ENCODE data around the gene FBXO24.

FBXO24 gene

DNA sequence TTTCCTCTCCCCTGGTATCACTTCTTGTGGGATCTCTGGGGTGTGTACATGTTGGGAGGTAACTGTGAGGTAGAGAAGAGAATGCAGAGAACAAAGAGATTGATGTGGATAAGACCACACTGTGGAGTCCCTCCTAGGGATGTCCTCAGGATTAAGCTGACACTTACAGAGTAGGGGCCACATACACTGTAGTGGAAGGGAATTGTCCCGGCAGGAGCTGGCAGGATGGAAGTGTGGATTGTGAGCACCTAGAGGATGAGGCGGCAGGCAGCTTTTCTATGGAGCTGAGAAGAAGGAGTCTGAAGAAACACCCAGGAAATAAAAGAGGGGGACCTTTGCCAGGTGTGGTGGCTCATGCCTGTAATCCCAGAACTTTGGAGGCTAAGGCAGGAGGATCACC is 33.6 kb upstream of the FBXO24 start:
- no peak overlapping the region for H3K27ac ChIP-seq (ENCODE audit: poor library complexity, severe bottlenecking)
- H3K9me3 ChIP-seq (ENCODE audit: severe bottlenecking): no peaks in the 10 kb centered on the region
- DNase-seq (ENCODE audit: low spot score): no peak
- TF ChIP-seq, protein P1, sequence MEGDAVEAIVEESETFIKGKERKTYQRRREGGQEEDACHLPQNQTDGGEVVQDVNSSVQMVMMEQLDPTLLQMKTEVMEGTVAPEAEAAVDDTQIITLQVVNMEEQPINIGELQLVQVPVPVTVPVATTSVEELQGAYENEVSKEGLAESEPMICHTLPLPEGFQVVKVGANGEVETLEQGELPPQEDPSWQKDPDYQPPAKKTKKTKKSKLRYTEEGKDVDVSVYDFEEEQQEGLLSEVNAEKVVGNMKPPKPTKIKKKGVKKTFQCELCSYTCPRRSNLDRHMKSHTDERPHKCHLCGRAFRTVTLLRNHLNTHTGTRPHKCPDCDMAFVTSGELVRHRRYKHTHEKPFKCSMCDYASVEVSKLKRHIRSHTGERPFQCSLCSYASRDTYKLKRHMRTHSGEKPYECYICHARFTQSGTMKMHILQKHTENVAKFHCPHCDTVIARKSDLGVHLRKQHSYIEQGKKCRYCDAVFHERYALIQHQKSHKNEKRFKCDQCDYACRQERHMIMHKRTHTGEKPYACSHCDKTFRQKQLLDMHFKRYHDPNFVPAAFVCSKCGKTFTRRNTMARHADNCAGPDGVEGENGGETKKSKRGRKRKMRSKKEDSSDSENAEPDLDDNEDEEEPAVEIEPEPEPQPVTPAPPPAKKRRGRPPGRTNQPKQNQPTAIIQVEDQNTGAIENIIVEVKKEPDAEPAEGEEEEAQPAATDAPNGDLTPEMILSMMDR (IDR thresholded peaks at IDR 0.05; ENCODE audit: poor library complexity, severe bottlenecking): no peak
- peaks cover 57% of the 10 kb centered on the region for H3K36me3 ChIP-seq (ENCODE audit: low read depth)
- H3K27me3 ChIP-seq (ENCODE audit: insufficient read depth, poor library complexity, severe bottlenecking): no peaks in the 10 kb centered on the region
- H3K4me1 ChIP-seq (ENCODE audit: insufficient read depth, poor library complexity, severe bottlenecking): peaks cover 10% of the 10 kb centered on the region
- no peak for ATAC-seq (ENCODE audit: low read depth)
- no peak overlapping the region for H3K4me3 ChIP-seq (ENCODE audit: severe bottlenecking)

DNA sequence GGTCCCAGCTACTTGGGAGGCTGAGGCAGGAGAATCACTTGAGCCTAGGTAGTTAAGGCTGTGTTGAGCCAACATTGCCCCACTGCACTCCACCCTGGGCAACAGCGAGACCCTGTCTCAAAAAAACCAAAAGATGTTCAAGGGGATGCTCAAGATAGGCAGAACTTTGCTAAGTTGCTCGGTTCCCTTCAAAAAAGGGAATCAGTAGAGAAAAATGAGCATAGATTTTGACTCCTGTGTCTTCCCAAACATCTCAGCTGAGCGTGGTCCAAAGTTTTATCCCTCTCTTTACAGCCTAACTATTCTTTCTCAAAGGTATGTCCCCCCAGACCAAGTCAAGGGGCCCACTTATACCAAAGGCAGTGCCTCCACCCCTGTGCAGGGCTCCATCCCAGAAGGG is 33.1 kb upstream of the FBXO24 start:
- DNase-seq (ENCODE audit: low spot score) (no peak), ATAC-seq (ENCODE audit: low read depth) (no peak)
- Histone ChIP-seq H3K4me3 (ENCODE audit: severe bottlenecking) (no peak overlapping the region), H3K27me3 (ENCODE audit: insufficient read depth, poor library complexity, severe bottlenecking) (no peaks in the 10 kb centered on the region), H3K27ac (ENCODE audit: poor library complexity, severe bottlenecking) (no peak overlapping the region), H3K4me1 (ENCODE audit: insufficient read depth, poor library complexity, severe bottlenecking) (peaks cover 5% of the 10 kb centered on the region), H3K9me3 (ENCODE audit: severe bottlenecking) (no peaks in the 10 kb centered on the region), H3K36me3 (ENCODE audit: low read depth) (peaks cover 57% of the 10 kb centered on the region)
- TF ChIP-seq, protein P1 (IDR thresholded peaks at IDR 0.05; ENCODE audit: poor library complexity, severe bottlenecking): no peak

DNA sequence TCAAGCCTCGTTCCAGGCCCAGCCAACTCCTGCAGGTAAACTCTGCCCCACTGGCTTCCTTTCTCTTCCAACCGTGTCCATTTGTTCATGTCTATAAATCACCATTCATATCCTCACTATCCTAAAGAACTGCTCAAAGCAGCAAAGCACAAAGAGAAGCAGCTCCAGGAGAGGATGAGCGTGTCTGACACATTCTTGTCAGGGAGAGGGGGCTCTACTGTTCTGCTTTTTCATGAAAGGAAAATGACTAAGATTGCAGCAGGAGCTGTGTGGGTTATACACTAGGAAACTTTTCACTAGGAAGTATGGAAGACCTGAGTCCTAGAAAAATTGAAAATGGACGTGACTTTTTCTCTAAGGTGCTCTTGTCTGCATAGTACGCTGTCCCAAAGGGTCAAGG is 30.4 kb upstream of the FBXO24 start:
- peaks cover 40% of the 10 kb centered on the region for H3K36me3 ChIP-seq (ENCODE audit: low read depth)
- H3K4me1 ChIP-seq (ENCODE audit: insufficient read depth, poor library complexity, severe bottlenecking): peaks cover 3% of the 10 kb centered on the region
- H3K4me3 ChIP-seq (ENCODE audit: severe bottlenecking): no peak overlapping the region
- no peak for ATAC-seq (ENCODE audit: low read depth)
- DNase-seq (ENCODE audit: low spot score): no peak
- peak overlapping the region; percentile 25 for H3K27ac ChIP-seq (ENCODE audit: poor library complexity, severe bottlenecking)
- TF ChIP-seq, protein P1 (IDR thresholded peaks at IDR 0.05; ENCODE audit: poor library complexity, severe bottlenecking): no peak
- no peaks in the 10 kb centered on the region for H3K9me3 ChIP-seq (ENCODE audit: severe bottlenecking)
- H3K27me3 ChIP-seq (ENCODE audit: insufficient read depth, poor library complexity, severe bottlenecking): no peaks in the 10 kb centered on the region

DNA sequence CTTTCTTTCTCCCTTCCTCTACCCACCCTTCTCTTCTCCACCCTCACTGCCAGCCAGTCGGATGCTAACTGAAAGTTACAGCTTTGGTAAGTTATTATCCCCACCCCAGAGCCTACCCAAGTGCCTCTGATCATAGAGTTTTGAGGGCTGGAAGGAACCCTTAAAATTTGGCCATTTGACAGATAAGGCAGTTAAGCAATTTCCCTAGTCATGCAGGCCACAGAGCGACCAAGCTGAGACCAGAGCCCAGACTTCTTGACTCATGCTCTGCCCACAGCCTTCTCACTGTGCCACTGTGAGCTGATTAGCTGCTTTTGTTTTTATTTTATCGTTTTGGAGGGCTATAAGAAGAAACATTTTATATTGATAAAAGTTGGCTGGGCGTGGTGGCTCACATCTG is 29.6 kb upstream of the FBXO24 start:
- Histone ChIP-seq H3K9me3 (ENCODE audit: severe bottlenecking) (no peaks in the 10 kb centered on the region), H3K27me3 (ENCODE audit: insufficient read depth, poor library complexity, severe bottlenecking) (no peaks in the 10 kb centered on the region), H3K4me1 (ENCODE audit: insufficient read depth, poor library complexity, severe bottlenecking) (peaks cover 3% of the 10 kb centered on the region), H3K27ac (ENCODE audit: poor library complexity, severe bottlenecking) (no peak overlapping the region), H3K36me3 (ENCODE audit: low read depth) (peaks cover 40% of the 10 kb centered on the region), H3K4me3 (ENCODE audit: severe bottlenecking) (no peak overlapping the region)
- TF ChIP-seq, protein P1 (IDR thresholded peaks at IDR 0.05; ENCODE audit: poor library complexity, severe bottlenecking): no peak
- DNase-seq (ENCODE audit: low spot score): no peak
- no peak for ATAC-seq (ENCODE audit: low read depth)

DNA sequence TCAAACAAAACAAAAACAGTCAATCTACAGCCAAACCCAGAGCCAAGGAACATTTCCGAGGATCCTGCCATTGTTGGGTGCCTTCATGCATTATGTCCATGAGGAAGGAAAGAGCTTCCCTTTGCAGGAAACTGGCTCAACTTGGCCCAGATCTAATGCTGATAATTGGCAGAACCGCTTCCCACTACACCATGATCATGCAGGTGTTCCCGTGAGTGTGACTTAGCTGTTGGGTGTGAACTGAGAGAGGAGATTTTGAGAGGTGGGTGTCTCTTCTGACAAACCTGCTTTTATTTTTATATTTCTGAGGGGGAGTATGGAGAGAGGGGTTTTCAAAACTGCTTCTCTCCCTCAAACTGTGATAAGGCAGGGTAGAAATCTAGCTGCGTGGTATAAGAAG is 27.0 kb upstream of the FBXO24 start:
- H3K27ac ChIP-seq (ENCODE audit: poor library complexity, severe bottlenecking): no peak overlapping the region
- H3K36me3 ChIP-seq (ENCODE audit: low read depth): peaks cover 22% of the 10 kb centered on the region
- no peaks in the 10 kb centered on the region for H3K27me3 ChIP-seq (ENCODE audit: insufficient read depth, poor library complexity, severe bottlenecking)
- DNase-seq (ENCODE audit: low spot score) (no peak), ATAC-seq (ENCODE audit: low read depth) (no peak)
- TF ChIP-seq, protein P1 (IDR thresholded peaks at IDR 0.05; ENCODE audit: poor library complexity, severe bottlenecking): no peak
- no peak overlapping the region for H3K4me3 ChIP-seq (ENCODE audit: severe bottlenecking)
- no peaks in the 10 kb centered on the region for H3K9me3 ChIP-seq (ENCODE audit: severe bottlenecking)
- H3K4me1 ChIP-seq (ENCODE audit: insufficient read depth, poor library complexity, severe bottlenecking): peaks cover 3% of the 10 kb centered on the region
